GM18951 (cell line): ENCODE data around the gene PEX14.

ENCODE experiments used
- POLR2A ChIP-seq: IDR thresholded peaks from 4 replicates; pipeline ENCODE4 v1.6.1; 2011; ENCODE audit warnings: mild to moderate bottlenecking; ENCODE audit not compliant: insufficient read length, insufficient read depth; ENCODE audit errors: extremely low read depth
- in situ Hi-C: fragments of 300-500 bp; cut with MboI; formaldehyde crosslinking; loops from one replicate; pipeline ENCODE4 v1.12.0; 2022; ENCODE audit warnings: low sequenced_read_pairs, mixed read lengths, inconsistent platforms; ENCODE audit not compliant: unreplicated experiment

Gene PEX14

DNA sequence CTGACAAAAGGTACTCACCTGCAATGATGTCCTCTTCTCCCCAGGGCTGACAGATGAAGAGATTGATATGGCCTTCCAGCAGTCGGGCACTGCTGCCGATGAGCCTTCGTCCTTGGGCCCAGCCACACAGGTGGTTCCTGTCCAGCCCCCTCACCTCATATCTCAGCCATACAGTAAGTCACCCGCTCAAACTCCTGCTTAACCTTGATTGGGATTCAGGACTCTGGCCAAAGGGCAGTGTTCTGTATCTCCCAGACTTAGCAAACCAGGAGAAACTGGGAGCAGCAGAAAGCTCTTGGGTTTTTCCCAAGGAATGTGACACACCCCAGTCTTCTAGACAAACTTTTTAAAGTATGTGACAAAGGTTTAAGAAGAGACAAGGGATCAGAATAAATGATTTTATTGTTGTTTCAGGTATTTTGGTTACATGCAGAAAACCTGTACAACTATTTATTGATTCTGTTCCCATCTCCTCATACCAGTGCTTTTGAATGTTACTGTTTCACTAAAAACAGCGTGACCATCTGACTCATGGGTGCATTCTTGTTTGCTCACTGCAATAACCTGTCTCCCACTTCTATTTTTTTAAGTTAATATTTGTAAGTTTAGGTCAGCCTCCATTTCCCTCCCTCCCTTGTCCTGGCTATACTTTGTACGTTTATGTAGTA lies 124.6 kb downstream of the PEX14 start:
- in situ Hi-C loops = no loop called here

DNA sequence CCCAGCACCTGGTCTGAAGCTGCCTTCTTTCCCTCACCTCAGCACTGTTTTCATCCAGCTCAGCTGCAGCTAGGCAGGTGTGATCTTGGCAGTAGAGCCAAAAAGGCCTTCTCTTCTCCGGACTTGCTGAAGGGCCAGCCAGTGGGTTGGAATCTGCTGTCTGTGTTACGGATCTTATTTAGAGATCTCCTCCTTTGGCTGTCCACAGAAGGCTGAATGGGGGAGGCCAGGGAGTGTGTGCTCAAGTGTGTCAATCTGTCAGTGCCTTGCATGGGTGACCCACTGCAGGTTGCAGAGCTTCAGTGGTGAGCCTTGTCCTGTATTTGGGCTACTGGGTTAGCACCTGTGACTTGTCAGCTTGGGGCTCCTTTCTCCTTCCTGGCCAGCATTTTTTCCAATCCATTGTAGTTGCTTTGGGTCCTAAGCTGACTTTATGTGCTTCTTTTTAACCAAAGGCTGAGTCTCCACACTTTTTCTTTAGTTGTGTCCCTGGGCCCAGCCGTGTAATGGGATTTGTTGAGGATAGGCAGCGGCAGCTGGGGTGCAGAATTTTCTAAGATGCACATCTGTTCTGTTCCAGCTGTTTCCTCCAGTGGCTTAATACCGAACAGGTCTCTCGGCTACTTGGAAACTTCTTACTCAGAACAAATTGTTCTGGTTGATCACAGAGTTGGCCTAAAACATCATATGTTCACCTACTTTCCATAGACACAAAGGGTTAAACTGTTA lies 126.8 kb downstream of the PEX14 start:
- in situ Hi-C loops = no loop called here
- no peak for TF ChIP-seq POLR2A

More for the DNA sequence above, 124.6 kb downstream of the PEX14 start:
- no peak for TF ChIP-seq POLR2A

DNA sequence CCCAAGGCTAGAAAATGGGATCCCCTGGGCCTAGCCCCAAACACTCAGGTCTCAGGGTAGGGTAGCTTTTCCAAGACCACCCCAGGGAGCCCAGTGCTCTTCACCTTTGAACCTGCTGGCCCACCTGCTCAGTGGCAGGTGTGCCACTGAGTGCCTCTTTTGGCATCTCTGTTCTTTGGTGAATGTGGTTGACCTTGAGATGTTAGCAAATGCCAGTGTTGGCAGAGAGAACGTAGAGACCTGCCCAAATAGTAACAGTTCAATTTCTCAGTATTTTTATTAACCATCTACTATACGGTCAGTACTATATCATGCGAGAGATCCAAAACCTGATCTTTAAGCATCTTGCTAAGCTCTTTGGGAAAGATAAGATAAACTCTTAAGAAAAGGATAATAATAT lies 128.2 kb downstream of the PEX14 start:
- no peak for TF ChIP-seq POLR2A
- in situ Hi-C loops = no loop called here

DNA sequence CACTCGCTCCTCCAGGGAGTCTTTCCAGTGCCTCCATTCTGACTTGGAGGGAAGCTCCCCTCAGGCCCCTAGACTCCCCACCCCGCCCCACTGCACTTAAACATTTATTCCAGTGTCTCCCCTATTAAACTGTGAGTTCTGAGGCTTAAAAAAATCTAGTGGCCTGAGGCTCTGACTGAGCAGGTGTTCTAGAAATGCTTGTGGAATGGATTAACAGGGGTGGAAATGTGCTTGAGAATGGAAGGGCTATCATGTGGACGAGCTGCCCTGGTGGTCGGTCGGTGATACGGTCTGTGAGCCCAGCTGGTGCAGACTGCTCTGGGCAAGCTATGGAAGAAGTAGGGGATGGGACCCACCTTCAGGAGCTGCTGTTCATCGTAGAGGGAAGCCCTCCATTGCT lies 130.2 kb downstream of the PEX14 start:
- in situ Hi-C loops = no loop called here
- TF ChIP-seq POLR2A = no peak

DNA sequence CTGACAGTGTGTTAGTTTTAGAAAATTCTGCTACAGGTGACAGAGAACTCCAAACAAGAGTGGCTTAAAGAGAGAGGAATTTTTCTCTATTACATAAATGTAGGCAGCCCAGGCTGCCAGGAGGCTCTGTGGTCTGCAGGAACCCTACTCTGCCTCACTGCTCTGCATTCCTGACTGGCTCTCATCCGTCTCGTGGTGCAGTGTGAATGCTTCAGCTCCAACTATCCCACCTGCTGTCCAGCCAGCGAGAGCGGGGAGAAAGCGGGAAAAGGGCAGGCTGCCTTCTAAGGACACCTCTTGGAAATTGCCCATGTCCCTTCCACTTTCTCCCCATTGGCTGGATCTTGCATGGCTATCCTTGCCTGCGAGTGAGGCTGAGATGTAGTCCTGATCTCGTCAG lies 131.3 kb downstream of the PEX14 start:
- in situ Hi-C loops = no loop called here
- no peak for TF ChIP-seq POLR2A

DNA sequence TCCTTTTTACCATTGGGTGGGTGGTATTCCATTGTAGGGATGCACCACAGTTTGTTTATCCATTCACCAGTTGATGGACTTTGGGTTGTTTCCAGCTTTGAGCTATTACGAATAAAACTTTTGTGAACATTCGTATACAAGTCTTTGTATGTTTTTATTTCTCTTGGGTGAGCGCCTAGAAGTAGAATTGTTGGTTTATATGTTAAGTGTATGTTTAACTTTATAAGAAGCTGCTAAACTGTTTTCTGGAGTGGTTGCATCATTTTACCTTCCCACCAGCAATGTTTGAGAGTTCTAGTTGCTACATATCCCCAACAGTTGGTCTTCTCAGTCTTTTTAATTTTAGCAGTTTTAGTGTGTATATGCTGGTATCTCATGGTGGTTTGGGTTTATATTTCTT lies 132.5 kb downstream of the PEX14 start:
- TF ChIP-seq POLR2A = no peak
- in situ Hi-C loops = no loop called here

DNA sequence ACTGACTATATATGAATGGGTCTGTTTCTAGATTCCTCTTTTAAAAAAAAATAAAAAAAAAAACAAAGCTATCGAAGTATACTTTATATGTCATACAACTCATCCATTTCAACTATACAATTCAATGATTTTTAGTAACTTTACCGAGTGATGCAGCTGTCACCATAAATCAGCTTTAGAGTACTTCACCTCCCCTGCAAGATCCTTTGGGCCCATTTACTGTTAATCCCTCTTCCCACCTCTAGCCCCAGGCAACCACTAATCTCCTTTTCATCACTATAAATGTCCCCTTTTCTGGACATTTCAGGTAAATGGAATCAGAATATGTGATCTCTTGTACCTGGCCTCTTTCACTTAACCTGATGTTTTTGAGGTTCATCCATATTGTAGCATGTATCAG lies 133.9 kb downstream of the PEX14 start:
- no peak for TF ChIP-seq POLR2A
- in situ Hi-C loops = no loop called here

DNA sequence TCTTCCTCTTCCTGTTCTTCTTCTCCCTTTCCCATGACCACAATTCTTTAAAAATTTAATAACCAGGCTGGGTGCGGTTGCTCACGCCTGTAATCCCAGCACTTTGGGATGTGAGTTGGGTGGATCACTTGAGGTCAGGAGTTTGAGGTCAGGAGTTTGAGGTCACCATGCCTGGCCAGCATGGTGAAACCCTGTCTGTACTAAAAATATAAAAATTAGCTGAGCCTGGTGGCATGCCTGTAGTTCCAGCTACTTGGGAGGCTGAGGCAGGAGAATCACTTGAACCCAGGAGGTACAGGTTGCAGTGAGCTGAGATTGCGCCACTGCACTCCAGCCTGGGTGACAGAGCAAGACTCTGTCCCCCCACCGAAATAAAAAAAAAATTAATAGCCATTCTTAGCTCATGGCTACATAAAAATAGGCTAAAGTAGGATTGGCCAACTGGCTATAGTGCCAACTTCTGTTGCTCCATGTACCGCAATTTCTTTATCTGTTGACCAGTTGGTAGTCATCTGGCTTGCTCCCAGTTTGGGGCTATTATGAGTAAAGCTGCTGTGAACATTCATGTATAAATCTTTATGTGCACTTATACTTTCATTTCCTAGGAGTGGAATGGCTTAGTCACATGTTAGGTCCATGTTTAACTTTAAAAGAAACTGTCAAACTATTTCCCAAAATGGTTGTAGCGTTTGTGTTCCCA lies 136.3 kb downstream of the PEX14 start:
- TF ChIP-seq POLR2A = no peak

DNA sequence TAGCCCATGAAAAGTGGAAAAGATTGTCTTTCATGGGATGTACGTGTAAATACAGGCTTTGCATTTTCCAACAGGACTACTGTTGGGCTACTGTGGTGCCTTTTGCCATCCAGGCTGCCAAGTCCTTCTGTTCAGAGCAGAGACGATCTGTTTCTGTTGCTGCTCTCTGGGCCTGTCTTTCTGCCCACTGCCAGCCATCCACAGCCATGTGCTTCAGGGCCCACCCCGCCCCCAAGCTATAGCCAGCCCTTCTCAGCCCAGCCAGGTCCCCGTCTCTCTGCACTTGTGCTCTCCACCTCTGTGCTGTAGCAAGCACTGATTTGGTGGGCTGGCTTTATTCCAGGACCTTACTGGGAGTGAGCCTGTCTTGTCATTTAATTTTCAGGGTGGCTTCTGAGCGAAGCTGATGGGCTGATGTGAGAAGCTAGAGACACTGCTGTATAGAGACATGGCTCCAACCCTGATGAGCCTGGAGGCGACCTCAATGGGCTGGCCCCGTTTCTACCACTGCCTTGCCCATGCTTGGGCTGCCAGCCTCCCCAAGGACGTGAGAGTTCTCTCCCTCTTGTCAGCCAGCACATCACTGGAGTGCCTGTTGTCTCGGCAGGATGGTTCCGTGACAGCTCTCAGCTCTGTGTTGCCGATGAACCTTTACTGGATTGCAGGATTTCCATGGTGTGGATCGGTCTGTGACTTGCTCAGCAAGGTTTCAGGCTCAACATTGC lies 137.8 kb downstream of the PEX14 start:
- TF ChIP-seq POLR2A = no peak
- in situ Hi-C loops = no loop called here

More for the DNA sequence above, 136.3 kb downstream of the PEX14 start:
- in situ Hi-C loops = no loop called here

DNA sequence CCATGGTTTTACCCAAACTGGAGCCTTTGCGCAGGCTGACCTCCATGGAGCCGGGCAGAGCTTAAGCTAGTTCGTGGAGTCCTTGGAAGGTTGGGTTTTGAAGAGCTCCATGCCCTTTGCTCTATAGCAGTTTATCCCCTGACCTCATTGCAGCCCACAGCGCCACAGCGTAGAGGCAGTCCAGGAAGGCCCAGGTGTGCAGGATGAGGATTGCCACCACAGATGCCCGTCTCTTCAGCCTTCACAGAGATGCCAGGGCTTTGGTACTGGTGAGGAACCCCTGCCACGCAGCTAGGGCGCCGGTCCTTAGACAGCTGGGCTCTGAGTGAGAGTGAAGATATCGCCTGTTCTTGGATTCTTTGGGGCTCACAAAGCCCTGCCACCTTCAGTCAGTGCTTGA lies 138.6 kb downstream of the PEX14 start:
- in situ Hi-C loops = no loop called here

DNA sequence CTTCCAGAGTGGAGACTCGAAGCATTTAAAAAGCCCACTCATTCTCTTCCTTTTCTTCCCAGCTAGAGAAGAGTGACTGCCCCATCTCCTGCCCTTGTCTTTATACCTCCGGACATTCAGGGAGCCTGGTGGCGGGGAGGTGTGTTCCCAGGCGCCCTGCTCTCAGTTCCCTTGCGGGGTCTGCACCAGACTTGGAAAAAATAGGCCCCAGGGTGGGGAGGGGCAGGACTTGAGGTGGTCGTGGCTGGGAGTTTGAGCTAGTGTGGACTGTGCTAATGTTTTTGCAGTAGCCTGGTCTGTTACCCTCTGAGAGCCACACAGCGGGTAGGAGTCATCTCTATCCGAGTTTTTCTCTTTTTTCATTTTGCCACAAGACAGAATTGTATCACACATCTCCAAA lies 139.1 kb downstream of the PEX14 start:
- no peak for TF ChIP-seq POLR2A
- in situ Hi-C loops = no loop called here

More for the DNA sequence above, 138.6 kb downstream of the PEX14 start:
- no peak for TF ChIP-seq POLR2A

DNA sequence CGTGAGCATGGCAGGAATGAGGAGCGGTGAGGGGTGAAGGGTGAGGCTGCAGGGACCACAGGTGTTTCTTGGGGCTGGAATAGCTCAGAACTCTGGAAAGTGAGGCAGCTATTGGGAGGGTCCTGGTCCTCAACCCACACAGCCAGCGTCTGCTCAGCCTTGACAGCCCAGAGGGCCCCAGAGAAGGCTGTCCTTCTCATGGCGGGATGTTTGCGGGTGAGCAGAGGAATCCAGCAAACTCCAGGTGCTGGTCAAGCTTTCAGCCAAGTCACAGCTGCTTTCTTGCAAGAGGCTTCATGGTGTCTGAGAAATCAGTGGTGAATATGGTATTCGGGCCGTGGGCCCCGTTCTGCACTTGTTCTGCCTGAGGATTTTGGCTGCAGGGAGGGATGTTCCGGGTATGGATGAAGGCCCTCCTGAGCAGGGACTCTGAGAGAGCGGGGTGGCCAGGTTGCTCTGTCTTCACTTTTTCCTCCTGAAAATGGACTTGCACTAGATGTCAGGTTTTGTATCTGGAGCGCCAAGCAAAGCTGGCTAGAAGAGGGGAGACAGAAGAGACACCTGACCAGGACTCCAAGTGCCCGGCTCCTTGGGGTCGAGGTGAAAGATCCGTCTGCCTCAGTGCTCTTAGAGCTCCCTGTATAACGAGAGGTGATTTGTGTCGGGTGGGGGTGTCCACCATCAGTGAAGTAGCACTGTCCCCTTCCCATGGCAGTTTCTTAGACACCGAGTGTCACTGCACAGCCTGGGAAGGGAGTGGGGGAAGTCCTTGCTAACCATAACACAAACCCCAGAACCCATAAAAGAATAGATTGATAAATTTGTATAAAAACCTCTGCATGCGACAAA lies 139.9 kb downstream of the PEX14 start:
- TF ChIP-seq POLR2A = no peak
- in situ Hi-C loops = no loop called here
